HG02870 (cell line): Measurements from ENCODE around the gene PAK6.

Experiments used
- ATAC-seq: cut with Tn5 transposase; IDR thresholded peaks from one replicate; pipeline ENCODE4 v1.9.1; 2021; ENCODE audit warnings: mild to moderate bottlenecking, moderate library complexity; ENCODE audit not compliant: unreplicated experiment

PAK6 gene

DNA sequence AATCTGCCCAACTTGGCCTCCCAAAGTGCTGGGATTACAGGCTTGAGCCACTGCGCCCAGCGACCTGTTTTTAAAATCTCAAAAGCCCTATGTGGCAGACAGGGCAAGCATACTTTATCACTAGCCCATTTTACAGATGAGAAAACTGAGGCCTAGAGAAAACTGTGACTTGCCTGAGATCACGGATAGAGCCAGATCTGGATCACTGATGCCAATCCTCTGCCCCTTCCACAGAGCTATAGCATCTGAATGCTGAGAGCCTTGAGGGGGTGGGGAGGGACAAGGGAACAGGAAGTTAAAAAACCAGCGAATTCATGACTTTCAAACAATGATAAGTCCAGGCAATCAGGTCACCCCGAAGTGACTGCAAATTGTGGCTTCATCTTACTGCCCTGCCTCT, 36.7 kb downstream of the PAK6 start:
- no peak for ATAC-seq

DNA sequence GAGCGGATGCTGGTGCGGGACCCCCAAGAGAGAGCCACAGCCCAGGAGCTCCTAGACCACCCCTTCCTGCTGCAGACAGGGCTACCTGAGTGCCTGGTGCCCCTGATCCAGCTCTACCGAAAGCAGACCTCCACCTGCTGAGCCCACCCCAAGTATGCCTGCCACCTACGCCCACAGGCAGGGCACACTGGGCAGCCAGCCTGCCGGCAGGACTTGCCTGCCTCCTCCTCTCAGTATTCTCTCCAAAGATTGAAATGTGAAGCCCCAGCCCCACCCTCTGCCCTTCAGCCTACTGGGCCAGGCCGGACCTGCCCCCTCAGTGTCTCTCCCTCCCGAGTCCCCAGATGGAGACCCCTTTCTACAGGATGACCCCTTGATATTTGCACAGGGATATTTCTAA, 37.1 kb downstream of the PAK6 start:
- ATAC-seq, result no peak

DNA sequence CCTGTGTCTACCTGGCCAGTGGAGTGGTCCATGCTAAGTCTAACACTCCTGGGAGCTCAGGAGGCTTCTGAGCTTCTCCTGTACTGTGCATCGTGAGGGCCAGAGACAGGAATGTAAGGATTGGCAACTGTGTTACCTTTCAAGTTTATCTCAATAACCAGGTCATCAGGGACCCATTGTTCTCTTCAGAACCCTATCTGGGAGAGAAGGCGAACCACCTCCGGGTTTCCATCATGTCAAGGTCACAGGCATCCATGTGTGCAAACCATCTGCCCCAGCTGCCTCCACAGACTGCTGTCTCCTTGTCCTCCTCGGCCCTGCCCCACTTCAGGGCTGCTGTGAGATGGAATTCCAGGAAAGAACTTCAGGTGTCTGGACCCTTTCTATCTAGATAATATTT, 38.1 kb downstream of the PAK6 start:
- no peak for ATAC-seq

DNA sequence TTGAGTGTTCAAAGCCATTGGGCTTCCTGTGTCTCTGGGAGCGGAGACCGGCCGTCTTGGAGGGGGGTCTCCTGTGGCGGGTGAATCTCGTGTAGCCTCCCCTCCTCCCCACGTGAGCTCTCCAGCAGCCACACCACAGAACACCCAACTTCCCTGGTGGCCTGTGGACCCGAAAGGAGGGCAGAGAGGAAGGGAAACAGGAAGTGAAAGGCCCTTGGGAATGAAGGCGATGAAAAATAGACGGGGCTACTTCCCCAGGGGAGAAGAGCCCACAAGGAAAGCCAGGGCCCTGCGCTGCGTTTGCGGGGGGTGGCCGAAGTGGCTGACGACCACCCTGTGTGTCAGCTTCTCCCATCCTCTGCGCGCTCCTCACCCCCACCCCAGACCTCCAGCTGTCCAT, 38.6 kb downstream of the PAK6 start:
- no peak for ATAC-seq

DNA sequence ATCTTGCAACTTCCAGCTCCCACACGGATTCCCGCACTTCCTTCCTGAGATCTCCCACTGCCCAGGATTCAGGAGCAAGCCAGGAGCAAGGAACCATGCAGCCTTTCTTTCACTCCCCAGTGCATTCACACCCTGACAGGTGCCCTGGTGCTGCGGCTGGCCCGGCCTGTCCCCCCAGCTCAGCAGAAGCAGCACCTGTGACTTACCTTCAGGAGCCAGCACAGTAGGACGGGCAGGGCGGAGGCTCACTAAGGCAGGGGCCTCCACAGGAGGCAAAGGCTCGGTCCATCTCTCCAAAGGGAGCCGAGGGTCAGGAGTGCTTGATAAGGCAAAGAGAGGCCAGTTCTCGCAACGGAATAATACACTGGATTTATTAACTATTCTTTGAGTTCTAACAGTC, 39.2 kb downstream of the PAK6 start:
- no peak for ATAC-seq

DNA sequence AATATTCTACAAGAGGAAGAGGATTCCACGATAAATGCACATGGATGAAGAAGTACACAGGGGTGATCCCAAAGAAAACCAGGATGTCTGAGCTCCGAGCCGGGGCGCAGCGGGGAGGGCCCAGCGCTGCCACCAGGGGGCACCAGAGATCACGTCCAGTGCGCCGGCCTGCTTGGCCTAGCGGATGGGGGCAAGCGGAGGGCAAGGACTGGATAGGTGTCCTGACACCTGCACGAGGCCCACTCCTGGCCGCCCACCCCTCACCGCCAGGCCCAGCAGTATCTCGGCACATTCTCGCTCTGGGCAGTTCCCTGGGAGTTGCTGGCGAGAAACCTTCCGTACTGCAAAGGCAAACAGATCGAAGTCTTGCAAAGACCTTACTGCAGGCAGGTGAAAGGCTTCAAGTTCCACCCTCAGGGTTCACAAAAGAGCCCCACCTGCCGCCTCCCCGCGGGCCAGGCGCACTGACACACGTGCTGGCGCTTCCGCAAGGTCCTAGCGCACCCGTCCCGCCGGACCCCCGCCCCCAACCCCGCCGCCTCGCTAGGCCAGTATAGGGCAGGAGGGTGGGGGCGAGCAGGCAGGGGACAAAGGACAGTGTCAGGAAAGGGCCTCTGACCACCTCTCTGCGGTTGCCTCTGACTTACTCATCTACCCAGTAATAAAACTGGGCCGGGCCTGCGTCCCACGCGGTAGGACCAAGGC, 40.7 kb downstream of the PAK6 start:
- no peak for ATAC-seq

DNA sequence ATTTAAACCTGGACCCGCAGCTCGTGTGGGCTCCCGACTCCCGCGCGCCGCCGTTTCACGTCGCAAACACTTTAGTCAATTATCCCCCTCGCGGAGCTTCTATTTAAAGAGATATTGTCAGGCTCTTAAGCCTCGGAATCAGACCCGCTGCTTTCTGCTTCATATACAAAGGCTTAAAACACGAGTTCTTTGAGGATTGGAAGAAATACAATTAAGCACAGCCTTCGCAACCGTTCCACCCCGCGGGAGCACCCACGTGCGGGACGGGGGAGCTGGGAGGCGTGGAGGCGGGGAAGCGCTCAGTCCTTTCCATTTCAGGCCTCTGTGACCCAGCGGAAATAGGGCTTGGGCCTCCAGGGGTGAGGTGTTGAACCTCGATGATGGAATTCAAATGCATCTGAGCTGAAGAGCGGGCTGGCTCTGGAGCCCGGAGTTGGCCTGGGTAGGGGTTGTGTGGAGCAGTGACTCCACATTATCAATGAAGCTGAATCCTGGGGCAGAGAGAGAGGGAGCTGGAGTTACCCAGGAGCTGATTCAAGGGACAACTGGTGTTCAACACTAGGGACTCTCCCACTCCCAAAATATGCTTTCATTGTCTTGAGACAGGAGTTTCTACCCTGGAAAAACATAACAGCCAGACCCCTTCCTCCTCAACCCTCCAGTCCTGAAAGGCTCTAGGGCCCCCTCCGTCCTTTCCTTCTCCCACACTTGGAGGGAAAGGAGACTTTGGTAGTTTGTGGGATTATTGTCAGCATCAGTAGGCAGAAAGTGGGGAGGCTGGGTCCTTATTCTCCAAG, 41.6 kb downstream of the PAK6 start:
- no peak for ATAC-seq

DNA sequence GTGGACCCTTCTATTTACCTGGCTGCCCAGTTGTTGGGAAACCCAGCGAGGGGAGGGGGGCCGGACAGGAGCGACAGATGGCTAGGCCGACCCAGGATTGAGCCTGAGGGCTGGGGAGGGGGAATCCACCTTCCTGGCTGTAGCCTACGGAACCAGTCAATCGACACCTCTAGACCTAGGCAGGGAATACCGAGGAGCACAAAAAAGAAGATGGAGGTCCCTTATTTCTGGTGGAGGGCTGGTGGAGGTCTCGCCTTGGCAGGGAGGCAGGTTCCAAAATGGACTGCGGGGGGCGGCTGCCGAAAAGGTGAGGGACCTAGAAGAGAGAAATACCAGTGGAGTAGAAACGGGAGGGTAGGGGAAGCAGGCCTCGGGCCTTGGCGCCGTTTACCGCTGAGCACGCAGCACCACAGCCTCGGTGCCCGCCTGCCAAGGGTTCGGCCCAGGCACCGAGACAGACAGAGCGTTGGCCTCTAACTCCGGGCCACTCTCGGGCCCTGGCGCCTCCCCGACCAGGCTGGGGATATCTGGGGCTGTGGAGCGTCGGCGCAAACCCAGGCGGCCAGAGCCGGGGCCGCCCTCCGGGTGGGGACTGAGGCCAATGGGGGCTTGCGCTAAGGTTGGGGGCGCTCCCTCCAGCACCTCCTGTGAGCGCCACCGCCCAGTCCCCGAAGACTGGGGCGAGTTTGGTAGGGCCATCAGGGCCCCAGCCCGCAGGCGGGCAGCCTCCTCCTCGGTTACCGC, 42.4 kb downstream of the PAK6 start:
- ATAC-seq, result no peak

DNA sequence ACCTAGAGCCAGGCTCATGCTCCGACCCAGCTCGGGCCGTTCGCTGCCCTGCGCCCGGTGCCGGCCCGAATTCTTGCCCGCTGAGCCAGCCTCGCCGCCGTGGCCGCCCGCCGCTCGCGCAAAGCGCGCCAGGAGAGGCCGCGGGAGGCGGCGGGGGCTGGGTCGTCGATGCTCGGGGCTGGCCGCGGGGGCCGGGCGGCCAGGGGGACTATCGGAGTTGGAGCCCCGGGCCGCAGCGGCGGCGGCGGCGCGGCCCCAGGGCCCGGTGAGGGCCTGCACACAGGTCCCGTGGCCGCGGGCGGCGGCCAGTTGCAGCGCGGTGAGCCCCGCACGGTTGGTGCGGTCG, 42.9 kb downstream of the PAK6 start:
- no peak for ATAC-seq

DNA sequence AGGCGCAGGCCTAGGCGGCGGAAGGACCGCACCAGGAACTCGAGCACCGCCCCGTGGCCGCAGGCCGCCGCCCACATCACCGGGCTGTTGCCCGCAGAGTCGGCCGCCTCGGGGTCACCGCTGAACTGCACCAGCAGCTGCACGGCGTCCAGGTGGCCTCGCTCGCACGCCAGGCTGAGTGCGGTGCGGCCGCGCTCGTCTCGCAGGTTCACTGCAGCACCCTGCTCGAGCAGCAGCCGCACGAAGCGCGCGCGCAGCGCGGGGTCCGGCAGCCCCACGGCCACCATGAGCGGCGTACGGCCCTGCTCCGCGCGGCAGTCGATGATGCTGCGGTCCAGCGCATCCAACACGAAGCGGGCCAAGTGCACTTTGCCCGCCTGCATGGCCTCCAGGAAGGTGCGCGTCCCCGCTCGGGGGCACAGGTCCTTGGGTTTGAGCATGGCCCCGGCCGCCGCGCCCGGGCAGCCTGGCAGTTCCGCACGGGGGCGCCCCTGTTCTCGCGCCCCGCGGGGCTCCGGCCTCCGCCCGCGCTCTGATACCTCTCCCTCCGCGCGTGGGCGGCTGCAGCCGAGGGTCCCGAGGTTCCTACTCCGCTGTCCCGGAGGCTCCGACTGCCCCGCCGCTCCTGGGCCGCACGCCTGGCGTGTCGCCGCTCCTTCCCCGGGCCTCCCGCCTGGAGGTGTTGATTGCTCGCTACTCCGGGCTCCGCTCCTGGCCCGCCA, 43.4 kb downstream of the PAK6 start:
- ATAC-seq, result no peak

DNA sequence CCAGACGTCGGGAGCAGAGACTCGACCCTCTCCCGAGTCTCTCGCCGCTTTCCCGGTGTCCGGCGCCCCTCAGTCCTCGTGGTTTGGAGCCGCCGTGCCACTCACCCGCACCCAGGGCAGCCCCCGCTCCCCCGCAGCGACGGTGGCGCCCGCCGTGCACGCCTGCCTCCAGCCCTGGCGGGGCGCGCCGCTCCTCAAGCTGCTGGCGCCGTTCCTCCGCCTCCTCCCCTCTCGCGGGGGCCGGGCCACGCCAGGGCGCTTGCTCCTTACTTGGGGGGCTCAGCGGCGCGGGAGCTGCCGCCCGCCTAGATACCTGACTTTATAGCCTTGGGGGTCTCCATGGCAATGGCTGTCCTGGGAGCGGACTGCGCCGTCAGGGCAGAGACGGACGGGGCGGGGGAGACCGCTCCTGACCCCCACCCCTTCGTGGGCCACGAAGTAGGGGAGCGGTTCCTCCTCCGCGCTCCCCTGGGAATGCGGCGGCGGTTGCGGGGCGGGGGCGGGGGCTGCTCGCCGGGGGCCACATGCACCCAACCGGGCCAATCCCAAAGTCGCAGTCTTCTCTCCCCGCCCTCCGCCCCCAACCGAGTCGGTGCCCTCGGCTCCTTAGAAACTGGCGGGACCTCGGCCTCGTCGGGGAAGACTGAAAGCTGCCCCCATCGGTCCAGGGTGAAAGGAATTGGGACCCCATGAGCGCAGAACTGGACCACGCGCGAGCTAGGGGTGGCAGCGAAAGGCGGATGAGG, 44.2 kb downstream of the PAK6 start, which contains the start of gene ANKRD63:
ANKRD63 (minus strand) TSS at position 196 of the 746 bp plus-strand sequence. CDS start 478 bp downstream, outside the sequence.
- ATAC-seq, result no peak

DNA sequence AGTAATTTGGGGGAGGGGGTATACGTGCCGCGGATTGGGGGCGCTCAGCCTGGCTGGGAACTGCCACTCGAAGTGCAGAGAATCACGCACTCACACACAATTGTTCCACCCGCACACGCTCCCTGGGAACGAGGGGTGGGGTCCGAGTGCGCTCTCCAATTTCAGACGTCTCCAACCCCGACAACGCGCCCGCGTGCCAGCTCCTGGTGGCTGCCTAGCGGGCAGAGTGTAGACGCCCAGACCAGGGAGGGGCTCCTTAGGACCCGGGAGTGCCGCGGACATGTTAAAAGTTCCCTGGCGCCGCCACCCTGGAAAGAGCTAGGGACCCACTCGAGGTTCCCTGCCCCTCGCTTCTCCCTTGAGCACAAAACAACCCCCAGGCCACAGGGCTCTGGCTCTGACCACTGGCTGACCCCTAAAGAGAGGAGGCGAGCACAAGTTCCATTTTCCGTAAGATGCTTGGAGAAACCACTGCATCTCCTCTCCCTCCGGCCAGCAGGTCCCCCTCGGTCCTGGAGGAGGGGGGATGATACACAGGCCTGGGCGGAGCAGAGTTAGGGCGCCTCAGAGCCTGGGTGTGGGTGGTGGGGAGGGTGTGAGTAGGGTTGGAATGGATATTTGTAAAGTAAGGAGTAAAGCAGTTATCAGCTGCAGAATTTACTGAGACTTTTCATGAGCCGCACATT, 44.9 kb downstream of the PAK6 start:
- ATAC-seq, result no peak

DNA sequence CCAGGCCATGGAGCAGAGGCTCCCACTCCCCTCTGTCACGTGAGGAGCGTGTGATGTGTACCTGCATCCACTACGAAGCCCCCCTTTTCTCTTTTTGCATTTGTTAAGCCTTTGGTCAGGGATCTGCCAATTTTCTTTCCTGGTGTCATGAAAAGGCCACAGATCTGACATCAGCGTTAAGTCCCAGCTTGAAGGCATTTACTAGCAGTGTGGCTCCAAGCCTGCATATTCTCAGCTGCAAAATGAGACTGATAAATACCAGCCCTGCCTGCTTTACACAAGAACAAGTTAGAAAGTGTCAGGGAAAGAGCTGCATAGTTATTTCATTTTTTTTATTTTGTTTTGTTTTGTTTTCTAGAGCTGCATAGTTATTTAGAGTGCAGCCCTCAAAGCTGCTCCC, 46.3 kb downstream of the PAK6 start:
- no peak for ATAC-seq

DNA sequence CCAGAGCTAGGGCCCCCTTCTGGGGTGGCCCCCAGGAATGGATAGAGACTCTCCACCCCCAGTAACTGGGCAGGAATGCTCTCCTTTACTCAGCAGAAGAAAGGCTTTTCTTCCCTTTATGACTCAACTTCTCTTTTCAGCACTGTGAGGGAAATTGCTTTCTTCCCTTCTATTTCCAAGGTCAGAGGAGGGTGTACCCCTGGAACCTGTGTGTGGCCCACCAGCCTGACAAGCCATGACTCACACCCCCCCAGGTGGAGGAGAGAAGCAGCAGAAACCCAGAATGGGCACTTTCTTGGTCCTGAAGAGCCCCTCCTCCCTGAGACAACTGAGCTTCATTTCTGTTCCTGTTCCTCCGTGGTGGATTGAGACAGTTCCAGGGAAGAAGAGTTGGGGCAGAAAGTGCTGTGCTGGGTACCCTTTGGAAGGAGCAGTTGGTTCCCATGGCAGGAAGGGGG, 46.7 kb downstream of the PAK6 start:
- ATAC-seq, result no peak

DNA sequence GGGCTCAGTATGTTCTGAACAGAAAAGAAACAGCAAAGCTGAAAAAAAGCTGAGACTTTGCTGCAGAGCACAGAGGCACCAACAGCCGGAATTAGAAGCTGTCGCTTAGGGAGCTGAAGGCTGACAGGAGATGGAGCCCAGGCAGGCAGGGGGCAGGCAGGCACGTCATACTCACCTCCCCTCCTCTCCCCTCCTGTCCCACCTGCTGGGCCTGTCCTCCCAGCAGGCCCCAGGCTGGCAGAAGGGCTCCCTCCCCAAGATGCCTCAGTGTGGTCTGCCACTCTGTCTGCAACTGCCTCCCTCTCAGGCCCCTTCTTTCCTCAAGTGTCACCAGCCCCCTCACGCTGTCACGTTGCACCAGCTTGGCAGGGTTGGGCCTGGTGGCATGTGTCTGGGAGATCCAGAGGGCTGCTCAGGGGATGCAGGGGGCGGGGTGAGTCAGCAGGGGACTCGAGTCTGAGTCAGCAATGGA, 47.2 kb downstream of the PAK6 start:
- no peak for ATAC-seq

DNA sequence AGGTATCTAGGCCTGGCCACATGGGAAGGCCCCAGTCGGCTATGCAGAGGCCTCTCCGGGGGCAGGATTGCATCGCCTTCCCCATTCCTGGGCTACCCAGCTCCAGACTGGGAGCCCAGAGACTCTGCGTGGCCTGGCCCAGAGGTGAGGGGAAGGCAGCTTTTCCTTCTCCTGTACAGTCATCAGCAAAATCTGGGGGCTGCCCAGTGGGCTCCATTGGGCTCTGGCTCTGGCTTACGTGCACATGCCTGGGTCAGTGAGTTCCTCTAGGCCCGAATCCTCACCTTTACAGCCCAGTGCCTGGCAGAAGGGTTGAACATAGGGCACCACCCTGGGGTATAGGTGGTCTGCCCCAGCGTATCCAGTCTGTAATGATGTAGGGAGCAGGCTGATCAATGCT, 47.9 kb downstream of the PAK6 start:
- ATAC-seq, result no peak

DNA sequence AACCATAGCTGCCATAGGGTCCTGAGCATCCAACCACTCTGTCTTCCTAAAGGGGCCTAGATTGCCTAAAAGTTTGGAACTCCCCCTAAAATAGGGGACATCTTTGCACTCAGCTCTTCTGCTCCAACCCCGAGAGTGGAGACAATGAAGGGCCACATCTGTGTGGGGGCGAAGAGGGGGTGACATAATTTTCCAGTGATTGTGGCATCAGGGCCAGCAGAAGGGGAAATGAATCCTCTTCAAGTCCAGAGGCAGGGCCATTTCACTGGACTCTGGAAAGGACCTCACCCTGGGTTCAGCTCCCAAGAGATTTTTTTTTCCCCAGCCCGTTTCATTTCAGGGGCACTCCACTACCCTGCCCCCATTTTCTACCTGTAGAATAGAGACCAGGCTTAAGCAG, 48.6 kb downstream of the PAK6 start:
- no peak for ATAC-seq

DNA sequence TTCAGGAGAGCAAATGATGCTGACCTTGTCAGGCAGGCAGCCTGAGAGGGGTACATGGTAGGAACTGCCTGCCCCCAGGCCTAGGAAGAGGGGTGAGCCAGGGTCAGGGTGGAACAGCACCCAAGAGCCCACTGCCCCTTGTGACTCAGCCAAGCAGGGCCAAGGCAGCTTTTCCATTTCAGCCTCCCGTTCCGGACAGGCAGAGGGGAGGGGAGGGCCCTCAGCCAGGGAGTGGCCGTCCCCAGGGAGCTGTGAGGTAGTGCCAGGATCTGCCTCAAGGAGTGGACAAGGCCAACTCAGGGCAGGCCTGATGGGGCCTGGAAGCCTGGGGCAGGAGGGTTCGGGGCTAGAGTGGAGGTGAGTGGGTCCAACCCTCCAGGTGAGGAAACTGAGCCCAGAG, 49.1 kb downstream of the PAK6 start:
- no peak for ATAC-seq

DNA sequence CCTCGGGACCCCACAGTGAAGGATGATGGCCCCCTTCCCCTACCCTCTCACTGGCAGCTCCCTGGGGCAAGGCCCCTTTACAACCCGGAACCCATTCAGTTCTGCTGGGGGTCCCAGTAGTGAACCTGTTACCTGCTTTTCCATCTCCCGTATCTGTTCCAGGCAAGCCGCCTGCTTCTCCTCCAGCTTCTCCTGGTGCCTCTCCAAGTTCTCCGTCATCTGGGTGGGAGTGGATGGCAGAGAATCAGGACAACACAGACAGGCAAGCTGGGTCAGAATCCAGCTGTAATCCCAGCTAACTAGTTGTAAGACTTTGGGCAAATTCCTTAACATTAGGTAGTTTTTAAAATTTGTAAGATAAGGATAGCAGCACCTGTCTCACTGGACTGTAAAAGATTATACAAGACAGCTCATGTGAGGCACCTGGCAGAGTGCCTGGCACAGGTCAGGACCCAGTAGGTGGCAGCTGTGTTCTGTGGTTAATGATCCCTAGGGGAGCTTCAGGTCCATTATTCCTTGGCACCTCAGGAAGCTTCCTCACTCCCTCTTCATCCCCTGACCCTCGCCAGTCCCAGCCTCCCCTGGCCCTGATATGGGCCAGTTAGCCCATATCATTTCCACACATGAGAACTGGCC, 50.4 kb downstream of the PAK6 start:
- no peak for ATAC-seq
